HG02571 (cell line): ENCODE data around the gene UQCRFS1.
"Not testable (repeated sequence)": the region's sequence is repeated elsewhere in the genome, so short reads cannot be mapped to it uniquely, and the experiment has no call there.

Source experiments
- ATAC-seq: cut with Tn5 transposase; IDR thresholded peaks from one replicate; pipeline ENCODE4 v1.9.1; 2021; ENCODE audit warnings: mild to moderate bottlenecking, moderate library complexity; ENCODE audit not compliant: unreplicated experiment

The UQCRFS1 gene

GRCh38 chr19:29212648-29213573 is at the start of gene UQCRFS1:
Gene UQCRFS1 (minus strand): TSS chr19:29213151. CDS start chr19:29213118, 33 bp downstream.
- peak; percentile 94 for ATAC-seq

- no peak for ATAC-seq
These were observed 49.1 kb upstream of the UQCRFS1 start for GRCh38 chr19:29262085-29262484.

GRCh38 chr19:29260477-29261317 is 47.7 kb upstream of the UQCRFS1 start:
- no peak for ATAC-seq

- ATAC-seq, result no peak
These were observed 46.9 kb upstream of the UQCRFS1 start for GRCh38 chr19:29259867-29260281.

GRCh38 chr19:29259153-29259552 is 46.2 kb upstream of the UQCRFS1 start:
- no peak for ATAC-seq

- no peak for ATAC-seq
These were observed 43.6 kb upstream of the UQCRFS1 start for GRCh38 chr19:29256516-29256915.

GRCh38 chr19:29255912-29256311 is 43.0 kb upstream of the UQCRFS1 start:
- ATAC-seq, result no peak

- ATAC-seq, result no peak
These were observed 42.1 kb upstream of the UQCRFS1 start for GRCh38 chr19:29255006-29255405.

- ATAC-seq, result not testable (repeated sequence)
These were observed 36.8 kb upstream of the UQCRFS1 start for GRCh38 chr19:29249798-29250197.

- no peak for ATAC-seq
These were observed 35.4 kb upstream of the UQCRFS1 start for GRCh38 chr19:29248332-29248844.

GRCh38 chr19:29247872-29248271 is 34.9 kb upstream of the UQCRFS1 start:
- ATAC-seq, result no peak

- ATAC-seq, result no peak
These were observed 34.5 kb upstream of the UQCRFS1 start for GRCh38 chr19:29247471-29247870.

GRCh38 chr19:29247051-29247450 is 34.1 kb upstream of the UQCRFS1 start:
- no peak for ATAC-seq

GRCh38 chr19:29245215-29245614 is 32.3 kb upstream of the UQCRFS1 start:
- no peak for ATAC-seq

- ATAC-seq, result no peak
These were observed 28.4 kb upstream of the UQCRFS1 start for GRCh38 chr19:29241324-29241723.

- no peak for ATAC-seq
These were observed 26.3 kb upstream of the UQCRFS1 start for GRCh38 chr19:29239213-29239776.

GRCh38 chr19:29233591-29233990 is 20.6 kb upstream of the UQCRFS1 start:
- no peak for ATAC-seq

GRCh38 chr19:29232315-29232852 is 19.4 kb upstream of the UQCRFS1 start:
- no peak for ATAC-seq

- not testable (repeated sequence) for ATAC-seq
These were observed 18.4 kb upstream of the UQCRFS1 start for GRCh38 chr19:29231306-29231705.

- no peak for ATAC-seq
These were observed 4.7 kb upstream of the UQCRFS1 start for GRCh38 chr19:29217616-29218015.

- no peak for ATAC-seq
These were observed 3.1 kb upstream of the UQCRFS1 start for GRCh38 chr19:29216021-29216420.
